H9 (cell line): ENCODE data around the gene AGPAT1. TPM values are rescaled to one million over a fixed set of nuclear protein-coding genes. Genes with fewer than 3 reads are reported as not detected.

Experiments
- DNase-seq: peaks from one replicate; pipeline ENCODE4 v3.0.0-alpha.2; 2017
- H2AFZ ChIP-seq: one replicate; pipeline ENCODE4 v1.6.1; 2013; ENCODE audit warnings: mild to moderate bottlenecking, low read length, control low read depth, moderate library complexity
- H2AK5ac ChIP-seq: 2 replicates; pipeline ENCODE4 v1.6.1; 2013; ENCODE audit warnings: low read length, control low read depth, mixed read lengths; ENCODE audit not compliant: insufficient read length
- H2BK120ac ChIP-seq: one replicate; pipeline ENCODE4 v1.6.1; 2013; ENCODE audit warnings: low read depth, mild to moderate bottlenecking, low read length, control low read depth, inconsistent platforms; ENCODE audit not compliant: poor library complexity, severe bottlenecking
- H2BK12ac ChIP-seq: 2 replicates; pipeline ENCODE4 v1.6.1; 2013; ENCODE audit warnings: low read length, control low read depth, mixed read lengths, low read depth; ENCODE audit not compliant: insufficient read length
- H2BK15ac ChIP-seq: 2 replicates; pipeline ENCODE4 v1.6.1; 2013; ENCODE audit warnings: low read depth, low read length, control low read depth
- H2BK20ac ChIP-seq: one replicate; pipeline ENCODE4 v1.6.1; 2013; ENCODE audit warnings: low read depth, mild to moderate bottlenecking, low read length, control low read depth, inconsistent platforms; ENCODE audit not compliant: poor library complexity, severe bottlenecking
- H2BK5ac ChIP-seq: 2 replicates; pipeline ENCODE4 v1.6.1; 2013; ENCODE audit warnings: low read length, control low read depth, mixed read lengths; ENCODE audit not compliant: insufficient read length
- H3K14ac ChIP-seq: 2 replicates; pipeline ENCODE4 v1.6.1; 2013; ENCODE audit warnings: low read length, control low read depth; ENCODE audit not compliant: insufficient read depth
- H3K18ac ChIP-seq: 2 replicates; pipeline ENCODE4 v1.6.1; 2013; ENCODE audit warnings: low read depth, mild to moderate bottlenecking, mixed read lengths, low read length, control low read depth; ENCODE audit not compliant: insufficient read length
- H3K23ac ChIP-seq: 2 replicates; pipeline ENCODE4 v1.6.1; 2013; ENCODE audit warnings: low read length, control low read depth, mixed read lengths, low read depth; ENCODE audit not compliant: insufficient read length
- H3K23me2 ChIP-seq: 2 replicates; pipeline ENCODE4 v1.6.1; 2013; ENCODE audit warnings: low read depth, mild to moderate bottlenecking, mixed read lengths, low read length, control low read depth; ENCODE audit not compliant: insufficient read length, poor library complexity, severe bottlenecking
- H3K27ac ChIP-seq: 2 replicates; pipeline ENCODE4 v1.5.1; 2013; ENCODE audit warnings: low read length, control low read depth, mixed read lengths, low read depth; ENCODE audit not compliant: insufficient read length
- H3K27me3 ChIP-seq: 2 replicates; pipeline ENCODE4 v1.6.1; 2013; ENCODE audit warnings: low read length, control low read depth, inconsistent platforms; ENCODE audit not compliant: insufficient read depth
- H3K4ac ChIP-seq: 2 replicates; pipeline ENCODE4 v1.6.1; 2013; ENCODE audit warnings: low read depth, mild to moderate bottlenecking, control low read depth, inconsistent platforms, low read length, moderate library complexity
- H3K4me1 ChIP-seq: 2 replicates; pipeline ENCODE4 v1.6.1; 2013; ENCODE audit warnings: low read length, control low read depth, inconsistent platforms; ENCODE audit not compliant: insufficient read depth
- H3K4me2 ChIP-seq: 2 replicates; pipeline ENCODE4 v1.6.1; 2013; ENCODE audit warnings: low read length, control low read depth, mixed read lengths; ENCODE audit not compliant: insufficient read length, insufficient read depth
- H3K56ac ChIP-seq: 2 replicates; pipeline ENCODE4 v1.6.1; 2013; ENCODE audit warnings: low read depth, mild to moderate bottlenecking, mixed read lengths, low read length, control low read depth; ENCODE audit not compliant: insufficient read length
- H3K79me1 ChIP-seq: 2 replicates; pipeline ENCODE4 v1.6.1; 2013; ENCODE audit warnings: low read depth, mild to moderate bottlenecking, moderate library complexity, low read length, control low read depth, inconsistent platforms; ENCODE audit not compliant: insufficient read depth, poor library complexity, severe bottlenecking
- H3K79me2 ChIP-seq: 2 replicates; pipeline ENCODE4 v1.6.1; 2013; ENCODE audit warnings: low read length, control low read depth, inconsistent platforms; ENCODE audit not compliant: insufficient read depth
- H3K9ac ChIP-seq: 2 replicates; pipeline ENCODE4 v1.6.1; 2013; ENCODE audit warnings: low read length, control low read depth, mixed read lengths; ENCODE audit not compliant: insufficient read length; ENCODE audit errors: extremely low read depth
- H3K9me3 ChIP-seq: one replicate; pipeline ENCODE4 v1.6.1; 2013; ENCODE audit warnings: low read depth, low read length, inconsistent platforms; ENCODE audit not compliant: control insufficient read depth
- H3T11ph ChIP-seq: one replicate; pipeline ENCODE4 v1.6.1; 2013; ENCODE audit warnings: mild to moderate bottlenecking, low read length, control low read depth, inconsistent platforms
- H4K20me1 ChIP-seq: one replicate; pipeline ENCODE4 v1.6.1; 2013; ENCODE audit not compliant: control insufficient read depth, insufficient read length, insufficient read depth
- H4K5ac ChIP-seq: 2 replicates; pipeline ENCODE4 v1.6.1; 2013; ENCODE audit warnings: low read depth, mild to moderate bottlenecking, mixed read lengths, low read length, control low read depth; ENCODE audit not compliant: insufficient read length
- H4K8ac ChIP-seq: replicated peaks from 2 replicates; pipeline ENCODE4 v1.6.1; 2013; ENCODE audit warnings: low read length, control low read depth, mixed read lengths, low read depth; ENCODE audit not compliant: insufficient read length
- H4K91ac ChIP-seq: 2 replicates; pipeline ENCODE4 v1.6.1; 2013; ENCODE audit warnings: low read depth, mild to moderate bottlenecking, moderate library complexity, mixed read lengths, low read length, control low read depth; ENCODE audit not compliant: insufficient read length
- H3K27ac Mint-ChIP-seq, 3 experiments: 2 replicates in 2 of 3; 3 replicates in 1 of 3; pipeline ENCODE4 v1.8.0; 2020 to 2021; ENCODE audit warnings: mixed read lengths in 3 of 3, mild to moderate bottlenecking in 1 of 3, moderate library complexity in 1 of 3
- H3K27me3 Mint-ChIP-seq: 2 replicates; pipeline ENCODE4 v1.8.0; 2021; ENCODE audit warnings: low read depth, mild to moderate bottlenecking, moderate library complexity, mixed read lengths
- H3K36me3 Mint-ChIP-seq, 3 experiments: 2 replicates in 2 of 3; 3 replicates in 1 of 3; pipeline ENCODE4 v1.8.0; 2020 to 2021; ENCODE audit warnings: low read depth in 3 of 3, mixed read lengths in 3 of 3; ENCODE audit not compliant: insufficient read depth in 1 of 3
- H3K4me1 Mint-ChIP-seq, 2 experiments: 2 replicates each; pipeline ENCODE4 v1.8.0; 2020; ENCODE audit warnings: mixed read lengths in 2 of 2
- H3K4me3 Mint-ChIP-seq, 2 experiments: 2 replicates in 1 of 2; 3 replicates in 1 of 2; pipeline ENCODE4 v1.8.0; 2020 to 2021; ENCODE audit warnings: mild to moderate bottlenecking in 2 of 2, mixed read lengths in 2 of 2, moderate library complexity in 1 of 2
- H3K9me3 Mint-ChIP-seq, 2 experiments: 2 replicates in 1 of 2; 3 replicates in 1 of 2; pipeline ENCODE4 v1.8.0; 2020; ENCODE audit warnings: mild to moderate bottlenecking in 2 of 2, mixed read lengths in 2 of 2, moderate library complexity in 1 of 2
- CTCF ChIP-seq: fragments of 200-600 bp; sonication (generic); conservative IDR thresholded peaks from 3 replicates; pipeline ENCODE4 v1.8.0; 2021; ENCODE audit warnings: antibody characterized with exemption, mild to moderate bottlenecking
- total RNA-seq: library from RNA; stranded (reverse); gene quantifications from 2 replicates; pipeline ENCODE4 v1.2.1, GENCODE V29; 2021

Gene AGPAT1
- total RNA-seq, 1 experiment from 2014 or later: 89.5 TPM

GRCh38 chr6:32137454-32137853, 38.4 kb downstream of the AGPAT1 start:
- no peak overlapping the region for H2BK20ac ChIP-seq
- no peaks in the 10 kb centered on the region for H3K79me2 ChIP-seq
- DNase-seq: no peak
- H2AFZ ChIP-seq: no peak overlapping the region
- no peaks in the 10 kb centered on the region for H3K27me3 ChIP-seq
- H3K18ac ChIP-seq: no peak overlapping the region
- H4K20me1 ChIP-seq: no peaks in the 10 kb centered on the region
- no peak overlapping the region for H4K8ac ChIP-seq
- no peaks in the 10 kb centered on the region for H3K36me3 Mint-ChIP-seq
- H3K4me2 ChIP-seq: no peak overlapping the region
- no peak for TF ChIP-seq CTCF
- H2BK120ac ChIP-seq: no peak overlapping the region
- H3K27ac Mint-ChIP-seq: no peak overlapping the region
- no peak overlapping the region for H2BK12ac ChIP-seq
- H3K9ac ChIP-seq: no peak overlapping the region
- no peak overlapping the region for H4K5ac ChIP-seq
- no peak overlapping the region for H3K4ac ChIP-seq
- no peak overlapping the region for H4K91ac ChIP-seq
- H3K27me3 Mint-ChIP-seq: peaks cover 8% of the 10 kb centered on the region
- H3K14ac ChIP-seq: no peak overlapping the region
- no peaks in the 10 kb centered on the region for H3K23me2 ChIP-seq
- H3K79me1 ChIP-seq: no peaks in the 10 kb centered on the region
- no peak overlapping the region for H3K4me3 Mint-ChIP-seq
- no peaks in the 10 kb centered on the region for H3K9me3 ChIP-seq
- H3K4me1 ChIP-seq: no peaks in the 10 kb centered on the region
- no peak overlapping the region for H2AK5ac ChIP-seq
- no peak overlapping the region for H3K27ac ChIP-seq
- no peaks in the 10 kb centered on the region for H3K9me3 Mint-ChIP-seq
- no peak overlapping the region for H2BK5ac ChIP-seq
- H3T11ph ChIP-seq: no peak overlapping the region
- H3K4me1 Mint-ChIP-seq: no peaks in the 10 kb centered on the region
- H3K56ac ChIP-seq: no peak overlapping the region
- no peak overlapping the region for H2BK15ac ChIP-seq
- H3K23ac ChIP-seq: no peak overlapping the region
